Endothelial cell (in vitro differentiated cells): ENCODE measurements around the gene CALR3. TPM values are rescaled to one million over a fixed set of nuclear protein-coding genes. Genes with fewer than 3 reads are reported as not detected.

ENCODE experiments used
- DNase-seq: peaks from one replicate; pipeline ENCODE4 v3.0.0; 2021; ENCODE audit warnings: low spot score
- H3K27ac Mint-ChIP-seq: one replicate; pipeline ENCODE4 v1.8.0; 2021; ENCODE audit warnings: mixed read lengths, inconsistent platforms; ENCODE audit not compliant: unreplicated experiment
- H3K27me3 Mint-ChIP-seq: one replicate; pipeline ENCODE4 v1.8.0; 2021; ENCODE audit warnings: mild to moderate bottlenecking, moderate library complexity, mixed read lengths, inconsistent platforms; ENCODE audit not compliant: unreplicated experiment
- H3K36me3 Mint-ChIP-seq: one replicate; pipeline ENCODE4 v1.8.0; 2021; ENCODE audit warnings: mild to moderate bottlenecking, low read depth, mixed read lengths, inconsistent platforms; ENCODE audit not compliant: unreplicated experiment
- H3K4me1 Mint-ChIP-seq: one replicate; pipeline ENCODE4 v1.8.0; 2021; ENCODE audit warnings: mild to moderate bottlenecking, mixed read lengths, inconsistent platforms; ENCODE audit not compliant: unreplicated experiment
- H3K4me3 Mint-ChIP-seq: one replicate; pipeline ENCODE4 v1.8.0; 2021; ENCODE audit warnings: mild to moderate bottlenecking, mixed read lengths, inconsistent platforms; ENCODE audit not compliant: unreplicated experiment
- H3K9me3 Mint-ChIP-seq: one replicate; pipeline ENCODE4 v1.8.0; 2021; ENCODE audit warnings: mixed read lengths, inconsistent platforms; ENCODE audit not compliant: unreplicated experiment
- CTCF ChIP-seq: fragments of 200-600 bp; sonication (generic); IDR thresholded peaks from one replicate; pipeline ENCODE4 v1.5.0; 2021; ENCODE audit warnings: antibody characterized with exemption; ENCODE audit not compliant: unreplicated experiment
- total RNA-seq: library from RNA; stranded (reverse); fragmentation: NEBNext Ultra II Directional; extraction: Animal tissue kit (Norgen Biotek cat#: 25700); gene quantifications from one replicate; pipeline ENCODE4 v1.2.1, GENCODE V29; 2021; ENCODE audit not compliant: unreplicated experiment

Gene CALR3
- total RNA-seq, 1 donor from 2014 or later: not detected

GRCh38 chr19:16527971-16528521, 32.1 kb upstream of the CALR3 start:
- TF ChIP-seq CTCF: peak; percentile 39
- no peaks in the 10 kb centered on the region for H3K9me3 Mint-ChIP-seq
- no peaks in the 10 kb centered on the region for H3K4me1 Mint-ChIP-seq
- peak; percentile 46 for DNase-seq
- H3K4me3 Mint-ChIP-seq: peak overlapping the region; percentile 59
- H3K27me3 Mint-ChIP-seq: peaks cover 4% of the 10 kb centered on the region
- H3K27ac Mint-ChIP-seq: no peak overlapping the region
- H3K36me3 Mint-ChIP-seq: peaks cover 32% of the 10 kb centered on the region

- no peak for DNase-seq
- TF ChIP-seq CTCF: no peak
- Mint-ChIP-seq H3K4me1 (no peaks in the 10 kb centered on the region), H3K27ac (no peak overlapping the region), H3K27me3 (peaks cover 4% of the 10 kb centered on the region), H3K4me3 (peak overlapping the region; percentile 74), H3K36me3 (peaks cover 32% of the 10 kb centered on the region), H3K9me3 (no peaks in the 10 kb centered on the region)
These were observed 31.5 kb upstream of the CALR3 start for GRCh38 chr19:16527334-16527935.

GRCh38 chr19:16525751-16526481, 29.9 kb upstream of the CALR3 start:
- Mint-ChIP-seq H3K36me3 (peaks cover 22% of the 10 kb centered on the region), H3K4me3 (no peak overlapping the region), H3K4me1 (no peaks in the 10 kb centered on the region), H3K27me3 (peaks cover 4% of the 10 kb centered on the region), H3K27ac (no peak overlapping the region), H3K9me3 (no peaks in the 10 kb centered on the region)
- no peak for TF ChIP-seq CTCF
- DNase-seq: no peak

GRCh38 chr19:16524991-16525734, 29.2 kb upstream of the CALR3 start:
- TF ChIP-seq CTCF: no peak
- Mint-ChIP-seq H3K36me3 (peaks cover 29% of the 10 kb centered on the region), H3K4me3 (no peak overlapping the region)

More at GRCh38 chr19:16524991-16525734, 29.2 kb upstream of the CALR3 start:
- peaks cover 4% of the 10 kb centered on the region for H3K27me3 Mint-ChIP-seq
- no peaks in the 10 kb centered on the region for H3K9me3 Mint-ChIP-seq
- no peak overlapping the region for H3K27ac Mint-ChIP-seq
- DNase-seq: no peak
- no peaks in the 10 kb centered on the region for H3K4me1 Mint-ChIP-seq
